HG02840 (cell line): Measurements from ENCODE around the gene MBD2.
A peak's percentile ranks its signal among the peaks of the same experiment; 100 is the strongest.
"Not testable (repeated sequence)": the region's sequence is repeated elsewhere in the genome, so short reads cannot be mapped to it uniquely, and the experiment has no call there.

ENCODE experiments used
- ATAC-seq: cut with Tn5 transposase; IDR thresholded peaks from one replicate; pipeline ENCODE4 v1.9.1; 2021; ENCODE audit warnings: mild to moderate bottlenecking, moderate library complexity, moderate number of reproducible peaks; ENCODE audit not compliant: unreplicated experiment, low FRiP score

The MBD2 gene, protein sequence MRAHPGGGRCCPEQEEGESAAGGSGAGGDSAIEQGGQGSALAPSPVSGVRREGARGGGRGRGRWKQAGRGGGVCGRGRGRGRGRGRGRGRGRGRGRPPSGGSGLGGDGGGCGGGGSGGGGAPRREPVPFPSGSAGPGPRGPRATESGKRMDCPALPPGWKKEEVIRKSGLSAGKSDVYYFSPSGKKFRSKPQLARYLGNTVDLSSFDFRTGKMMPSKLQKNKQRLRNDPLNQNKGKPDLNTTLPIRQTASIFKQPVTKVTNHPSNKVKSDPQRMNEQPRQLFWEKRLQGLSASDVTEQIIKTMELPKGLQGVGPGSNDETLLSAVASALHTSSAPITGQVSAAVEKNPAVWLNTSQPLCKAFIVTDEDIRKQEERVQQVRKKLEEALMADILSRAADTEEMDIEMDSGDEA

DNA sequence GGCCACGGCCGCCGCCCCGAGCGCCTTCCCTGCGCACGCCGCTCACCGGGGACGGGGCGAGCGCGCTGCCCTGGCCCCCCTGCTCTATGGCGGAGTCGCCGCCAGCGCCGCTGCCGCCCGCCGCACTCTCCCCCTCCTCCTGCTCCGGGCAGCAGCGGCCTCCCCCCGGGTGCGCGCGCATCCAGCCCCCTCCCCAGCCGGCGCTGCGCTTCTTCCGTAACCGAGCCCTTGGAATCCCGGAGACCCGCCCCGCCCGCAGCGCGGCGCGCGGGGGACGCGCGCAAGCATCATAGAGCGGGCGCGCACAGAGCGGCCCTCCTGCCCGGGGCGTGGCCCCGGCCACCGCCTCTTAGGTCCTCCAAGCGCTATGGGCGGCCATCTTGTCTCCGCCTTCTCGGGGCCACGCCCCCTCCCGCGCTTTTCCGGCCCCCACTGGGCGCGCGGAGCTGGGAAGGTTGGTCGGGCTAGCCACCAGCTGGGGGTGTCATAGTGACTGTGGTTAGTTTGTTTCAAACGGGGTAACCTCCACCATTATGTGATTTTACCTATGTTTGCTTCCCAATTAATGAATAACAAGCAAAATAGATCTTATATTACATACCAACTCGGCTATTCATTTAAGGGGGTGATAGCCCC is at the start of gene MBD2:
Gene MBD2, minus strand, starts transcription at position 291 of the 636 bp plus-strand sequence. Its CDS starts 110 bp downstream, at position 181.
- peak; percentile 92 for ATAC-seq

DNA sequence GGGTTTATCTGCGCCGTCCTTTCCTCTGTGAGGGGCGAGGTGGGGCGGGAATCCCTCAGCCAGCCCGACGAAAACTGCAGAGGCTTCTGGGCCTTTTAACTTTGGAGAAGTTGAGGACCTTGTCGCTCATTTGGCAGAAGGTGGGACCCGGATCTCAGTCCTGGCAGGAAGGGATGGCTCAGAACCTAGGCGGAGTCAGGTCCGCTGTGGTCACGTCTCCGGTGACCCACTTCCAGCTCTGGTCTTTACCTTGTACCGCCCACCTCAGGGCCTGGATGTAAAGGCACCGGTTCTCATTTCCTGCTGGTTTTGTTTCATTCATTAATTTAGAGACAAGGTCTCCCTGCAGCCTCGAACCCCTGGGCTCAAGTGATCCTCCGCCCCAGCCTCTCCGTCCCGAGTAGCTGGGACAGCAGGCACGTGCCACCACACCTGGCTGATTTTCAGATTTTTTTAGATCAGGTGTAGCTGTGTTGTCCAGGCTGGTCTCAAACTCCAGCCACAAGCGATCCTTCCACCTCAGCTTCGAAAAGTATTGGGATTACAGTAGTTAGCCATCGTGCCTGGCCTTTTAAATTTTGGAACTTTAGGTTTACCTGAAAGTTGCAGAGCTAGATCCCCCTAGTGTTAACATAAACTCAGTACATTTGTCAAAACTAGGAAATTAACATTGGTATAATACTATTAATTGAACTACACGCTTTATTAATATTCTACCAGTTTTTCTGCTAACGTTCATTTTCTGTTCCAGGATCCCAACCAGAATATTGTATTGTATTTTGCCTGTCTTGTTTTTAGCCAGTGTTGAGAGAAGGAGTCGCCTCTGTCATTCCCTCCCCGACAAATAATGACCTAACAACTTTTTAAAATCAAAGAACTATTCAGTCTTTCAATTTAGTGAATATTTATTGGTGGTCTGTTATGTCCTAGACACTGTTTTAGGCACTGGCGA is 45.7 kb upstream of the MBD2 start:
- ATAC-seq, result peak; percentile 38

DNA sequence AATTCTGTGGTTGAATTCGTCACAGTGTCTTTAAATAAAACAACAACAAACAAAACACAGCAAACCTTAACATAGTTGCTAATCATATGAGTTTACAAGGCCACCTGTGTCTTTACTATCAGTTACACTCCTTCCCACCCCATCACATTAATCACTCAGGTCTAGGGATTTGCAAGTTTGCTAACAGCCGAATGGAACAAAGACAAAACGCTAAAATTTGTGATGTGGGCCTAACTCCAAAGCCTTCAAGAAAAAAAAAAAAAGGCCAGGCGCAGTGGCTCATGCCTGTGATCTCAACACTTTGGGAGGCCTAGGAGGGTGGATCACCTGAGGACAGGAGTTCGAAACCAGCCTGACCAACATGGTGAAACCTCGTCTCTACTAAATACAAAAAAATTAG is 44.3 kb upstream of the MBD2 start:
- no peak for ATAC-seq

DNA sequence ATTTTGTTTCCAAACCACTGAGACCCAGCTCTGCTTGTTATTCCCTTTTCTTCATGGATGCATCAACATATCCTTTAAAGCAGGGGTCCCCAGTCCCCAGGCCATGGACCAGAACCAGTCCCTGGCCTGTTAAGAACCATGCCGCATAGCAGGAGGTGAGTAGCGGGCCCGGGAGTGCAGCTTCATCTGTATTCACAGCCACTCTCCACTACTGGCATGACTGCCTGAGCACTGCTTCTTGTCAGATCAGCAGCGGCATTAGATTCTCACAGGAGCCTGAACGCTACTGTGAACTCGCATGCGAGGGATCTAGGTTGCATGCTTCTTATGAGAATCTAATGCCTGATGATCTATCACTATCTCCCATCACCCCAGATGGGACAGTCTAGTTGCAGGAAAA is 43.2 kb upstream of the MBD2 start:
- ATAC-seq, result no peak

DNA sequence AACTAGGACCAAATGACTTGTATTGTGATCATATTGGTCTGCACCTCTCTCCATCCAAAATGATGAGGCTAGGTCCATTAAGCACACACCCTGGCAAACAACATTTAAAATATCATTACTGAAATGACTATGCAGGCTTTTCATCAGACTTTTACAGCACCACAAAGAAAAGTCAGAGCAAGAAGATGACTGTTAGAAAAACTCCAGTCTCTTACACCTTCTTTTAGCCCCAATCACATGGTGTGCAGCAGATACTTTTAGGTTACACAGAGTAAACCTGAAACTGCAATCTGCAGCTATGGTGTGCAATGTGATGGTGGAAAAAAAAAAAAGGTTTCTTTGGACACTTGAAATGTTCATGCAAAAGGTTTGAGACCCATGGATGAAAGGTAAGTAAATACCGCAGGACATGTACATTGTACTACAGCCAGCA is 39.5 kb upstream of the MBD2 start:
- ATAC-seq, result peak; percentile 80

DNA sequence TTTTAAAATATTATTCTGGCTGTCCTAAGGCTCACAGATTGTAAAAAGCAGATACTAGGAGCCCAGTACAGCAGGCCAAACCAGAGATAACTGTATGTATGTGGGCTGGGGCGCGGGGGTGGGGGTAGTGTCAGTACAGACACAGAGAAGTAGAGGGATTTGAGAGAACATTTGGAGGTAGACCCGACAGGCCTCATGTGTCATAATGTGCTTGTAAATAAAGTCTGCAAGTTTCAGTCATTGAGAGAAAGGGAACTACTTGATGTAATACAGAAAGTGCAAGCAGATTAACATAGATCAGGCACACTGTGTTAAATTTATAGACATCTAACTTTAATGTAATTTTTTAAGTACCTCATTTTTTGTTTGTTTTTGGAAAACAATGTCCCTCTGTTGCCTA is 37.4 kb upstream of the MBD2 start:
- ATAC-seq, result peak; percentile 67

DNA sequence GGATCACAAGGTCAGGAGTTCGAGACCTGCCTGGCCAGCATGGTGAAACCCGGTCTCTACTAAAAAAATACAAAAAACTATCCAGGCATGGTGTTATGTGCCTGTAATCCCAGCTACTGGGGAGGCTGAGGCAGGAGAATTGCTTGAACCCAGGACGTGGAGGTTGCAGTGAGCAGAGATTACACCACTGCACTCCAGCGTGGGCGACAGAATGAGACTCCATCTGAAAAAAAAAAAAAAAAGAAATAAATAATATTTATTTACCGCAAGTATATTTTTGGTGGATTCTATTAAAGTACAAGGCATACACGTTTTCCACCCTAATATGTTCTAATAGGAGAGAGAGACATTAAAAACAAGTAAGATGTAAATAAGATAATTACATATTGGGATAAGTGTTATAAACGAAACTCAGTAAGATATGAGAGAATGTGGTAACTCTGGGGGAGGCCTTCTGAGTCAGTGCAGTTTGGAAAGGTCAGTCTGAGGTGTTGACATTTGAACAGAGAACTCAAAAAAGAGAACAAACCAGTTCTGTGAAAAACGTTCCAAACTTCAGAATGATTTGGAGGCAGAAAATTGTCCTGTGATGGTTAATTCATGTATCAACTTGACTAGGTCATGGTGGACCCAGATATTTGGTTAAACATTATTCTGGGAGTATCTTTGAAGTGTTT is 36.1 kb upstream of the MBD2 start:
- ATAC-seq, result no peak

DNA sequence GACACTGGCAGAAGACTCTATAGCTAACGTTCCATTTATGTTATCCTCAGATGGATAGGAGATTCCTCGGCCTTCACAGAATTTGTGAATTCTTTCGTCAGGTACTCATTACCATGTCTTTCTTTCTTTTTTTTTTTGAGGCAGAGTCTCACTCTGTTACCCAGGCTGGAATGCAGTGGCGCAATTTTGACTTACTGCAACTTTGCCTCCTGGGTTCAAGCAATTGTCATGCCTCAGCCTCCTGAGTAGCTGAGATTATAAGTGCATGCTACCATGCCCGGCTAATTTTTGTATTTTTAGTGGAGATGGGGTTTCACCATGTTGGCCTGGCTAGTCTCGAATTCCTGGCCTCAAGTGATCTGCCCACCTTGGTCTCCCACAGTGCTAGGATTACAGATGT is 33.3 kb upstream of the MBD2 start:
- not testable (repeated sequence) for ATAC-seq

DNA sequence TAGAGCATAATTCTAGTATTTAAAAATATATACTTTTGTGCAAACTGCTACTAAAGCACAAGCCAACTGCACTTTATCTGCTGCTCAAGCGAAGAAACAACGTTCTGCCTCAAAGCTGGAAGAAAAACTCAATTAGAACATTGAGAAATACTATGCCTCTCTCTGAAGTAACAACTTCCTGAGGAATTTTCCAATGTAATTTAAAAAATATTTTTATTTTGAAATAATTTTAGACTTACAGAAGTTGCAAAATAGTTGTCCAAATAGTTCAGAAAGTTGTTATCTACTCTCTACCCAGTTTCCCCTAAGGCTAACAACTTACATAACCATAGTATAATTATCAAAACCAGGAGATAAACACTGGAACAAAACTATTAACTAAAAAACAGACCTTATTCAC is 32.5 kb upstream of the MBD2 start:
- no peak for ATAC-seq

DNA sequence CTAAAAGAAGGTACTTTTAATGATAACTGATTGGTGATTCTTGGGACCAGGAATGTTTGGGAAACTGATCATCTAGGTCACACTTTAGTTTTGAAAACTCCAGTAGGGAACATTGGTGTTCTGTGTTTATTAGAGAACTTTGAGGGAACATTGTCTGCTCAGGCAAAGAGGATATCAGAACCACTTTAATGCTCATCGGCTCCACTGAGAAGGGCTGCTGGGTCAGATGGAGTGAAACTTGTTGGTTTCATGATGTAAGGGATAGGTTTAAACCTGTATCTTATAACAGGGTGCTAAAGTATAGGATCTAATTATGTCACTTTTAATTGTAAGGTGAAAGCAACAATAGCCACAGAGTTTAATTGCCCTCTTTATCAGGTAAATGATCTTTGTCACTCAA is 30.7 kb upstream of the MBD2 start:
- ATAC-seq, result no peak

DNA sequence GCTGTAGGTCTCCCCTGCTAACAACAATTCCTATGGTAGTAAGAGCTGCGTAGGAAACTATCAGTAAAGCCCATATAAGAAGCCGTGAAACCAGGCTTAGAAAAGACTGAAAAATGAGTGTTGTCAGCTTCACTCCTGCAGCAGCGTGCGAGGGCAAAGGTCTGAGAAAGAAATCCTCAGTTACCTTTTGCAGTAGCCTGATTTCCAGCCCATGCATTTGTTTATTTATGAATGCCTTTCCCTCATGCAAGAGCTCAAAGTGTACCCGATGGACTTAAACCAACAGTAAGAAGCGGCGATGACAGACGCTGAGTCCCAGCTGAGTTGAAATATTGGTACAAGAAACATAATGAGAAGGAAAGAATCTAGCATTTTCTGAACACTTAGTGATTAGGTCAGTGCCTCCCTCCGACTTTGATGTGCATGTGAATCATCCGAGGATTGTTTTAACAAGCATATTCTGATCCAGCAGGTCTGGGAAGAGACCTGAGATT is 29.8 kb upstream of the MBD2 start:
- no peak for ATAC-seq

DNA sequence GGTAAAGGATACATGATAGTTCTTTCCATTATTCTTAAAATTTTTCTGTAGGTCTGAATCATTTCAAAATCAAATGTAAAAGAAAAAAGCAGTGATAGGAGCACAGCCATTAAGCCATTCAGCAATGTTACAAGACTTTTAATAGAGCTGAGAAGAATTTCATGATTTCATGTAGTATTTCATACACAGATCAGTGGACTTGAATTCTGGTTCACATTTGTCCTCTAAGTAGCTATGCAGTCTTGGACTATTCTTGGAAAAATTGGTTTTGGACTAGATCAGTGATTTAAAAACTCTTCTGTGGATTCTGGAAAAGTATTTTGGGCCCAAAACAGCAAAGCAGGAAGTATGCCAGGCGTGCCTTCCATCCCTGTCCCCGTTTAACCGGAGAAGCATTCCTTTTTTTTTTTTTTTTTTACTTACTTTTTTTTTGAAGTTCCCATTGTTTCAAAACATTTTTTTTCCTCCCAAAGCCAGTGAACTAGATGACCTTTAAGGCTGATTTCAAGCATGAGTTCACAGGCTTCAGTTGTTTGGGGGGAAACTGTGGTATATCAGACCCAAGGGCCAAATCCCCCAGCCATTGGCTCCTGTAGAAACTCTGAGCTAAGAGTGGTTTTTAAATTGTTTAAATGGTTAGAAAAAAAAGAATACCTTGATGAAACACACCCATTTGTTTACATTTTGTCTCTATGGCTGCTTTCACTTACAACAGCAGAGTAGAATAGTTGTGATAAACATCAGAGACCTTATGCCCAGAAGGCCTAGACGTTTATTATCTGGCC is 27.3 kb upstream of the MBD2 start:
- no peak for ATAC-seq

DNA sequence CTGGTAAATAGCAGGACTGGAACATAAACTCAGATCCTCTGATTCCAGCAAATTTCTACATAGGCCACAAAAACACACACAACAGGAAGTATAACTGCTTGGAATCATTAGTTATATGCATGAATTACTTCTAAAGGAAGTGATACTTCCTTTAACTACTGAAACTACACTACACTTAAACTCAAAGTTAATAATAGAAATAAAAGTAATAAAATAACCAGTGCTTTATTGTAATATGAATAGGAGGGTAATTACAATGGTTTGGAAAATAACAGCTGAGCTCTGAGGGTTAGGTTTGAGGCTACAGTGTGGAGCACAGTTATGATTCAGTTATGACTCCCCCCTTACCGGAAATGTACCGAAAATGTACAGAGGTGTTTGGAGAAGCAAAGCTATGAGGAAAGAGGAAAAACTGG is 26.4 kb upstream of the MBD2 start:
- peak; percentile 87 for ATAC-seq

DNA sequence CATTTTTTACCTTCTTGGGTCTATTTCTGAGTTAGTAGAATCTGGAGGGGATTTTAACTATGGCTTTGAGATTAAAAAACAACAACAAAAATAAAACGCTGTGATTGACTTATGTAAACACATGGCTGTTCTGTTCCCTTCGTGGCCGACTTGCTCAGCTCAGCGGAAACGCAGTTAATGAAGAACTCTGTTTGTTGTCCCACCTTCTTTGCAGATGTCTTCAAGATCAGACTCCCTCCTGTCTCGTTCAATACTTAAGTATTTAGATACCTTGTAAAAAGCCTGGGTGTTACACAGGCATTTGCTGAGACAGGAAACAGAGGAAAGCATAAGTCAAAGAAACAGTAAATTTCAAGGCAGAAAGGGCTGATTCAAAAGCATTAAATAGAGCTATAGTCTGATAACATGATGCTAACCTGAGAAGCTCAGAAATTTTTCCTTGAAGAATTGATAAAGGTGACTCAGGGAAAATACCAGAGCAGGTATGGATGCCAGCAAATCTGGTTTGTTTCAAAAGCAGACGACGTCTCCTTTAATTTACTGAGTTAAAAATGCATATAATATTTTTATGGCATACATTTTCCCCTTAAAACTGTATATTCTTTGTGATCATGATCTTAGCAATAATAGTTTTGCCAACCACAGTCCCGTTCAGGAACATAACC is 23.2 kb upstream of the MBD2 start:
- ATAC-seq, result no peak

DNA sequence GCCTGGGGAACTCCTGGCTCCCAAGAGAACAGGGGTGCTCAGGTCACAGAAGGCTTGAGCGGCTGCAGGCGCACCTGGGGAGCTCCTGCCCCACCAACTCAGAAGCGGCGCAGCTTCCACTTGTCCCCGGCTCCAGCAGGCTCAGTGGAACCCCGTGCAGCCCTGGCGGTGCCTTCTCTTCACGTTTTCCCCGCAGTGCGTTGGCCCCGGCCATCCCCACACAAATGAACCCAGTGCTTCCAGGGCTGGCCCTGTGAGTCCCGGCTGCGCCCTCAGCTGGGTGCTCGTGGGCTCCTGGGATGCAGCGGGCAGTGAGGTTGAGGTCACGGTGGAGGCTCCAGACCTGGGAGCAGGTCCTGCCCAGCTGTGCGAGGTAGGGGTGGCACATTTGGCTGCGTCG is 17.9 kb upstream of the MBD2 start:
- ATAC-seq, result no peak

DNA sequence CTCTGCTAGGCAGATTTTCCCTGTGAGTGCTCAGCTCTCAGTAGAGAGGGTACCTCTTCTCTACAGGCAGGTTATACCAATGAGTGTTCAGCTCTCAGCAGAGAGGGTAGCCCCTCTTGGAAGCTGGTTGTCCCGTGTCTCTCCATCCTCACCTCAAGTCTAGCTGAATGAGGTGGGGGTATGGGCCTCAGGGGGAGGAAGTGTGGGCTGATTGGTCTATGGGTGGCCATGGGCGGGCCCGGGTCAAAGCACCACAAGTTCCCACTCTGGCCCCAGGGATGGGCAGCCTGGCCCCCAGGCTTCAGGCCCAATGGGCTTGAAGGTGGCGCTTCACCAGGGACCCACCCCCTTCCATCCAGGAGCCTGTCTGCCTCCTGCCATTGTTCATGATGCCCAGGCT is 17.0 kb upstream of the MBD2 start:
- ATAC-seq, result no peak

DNA sequence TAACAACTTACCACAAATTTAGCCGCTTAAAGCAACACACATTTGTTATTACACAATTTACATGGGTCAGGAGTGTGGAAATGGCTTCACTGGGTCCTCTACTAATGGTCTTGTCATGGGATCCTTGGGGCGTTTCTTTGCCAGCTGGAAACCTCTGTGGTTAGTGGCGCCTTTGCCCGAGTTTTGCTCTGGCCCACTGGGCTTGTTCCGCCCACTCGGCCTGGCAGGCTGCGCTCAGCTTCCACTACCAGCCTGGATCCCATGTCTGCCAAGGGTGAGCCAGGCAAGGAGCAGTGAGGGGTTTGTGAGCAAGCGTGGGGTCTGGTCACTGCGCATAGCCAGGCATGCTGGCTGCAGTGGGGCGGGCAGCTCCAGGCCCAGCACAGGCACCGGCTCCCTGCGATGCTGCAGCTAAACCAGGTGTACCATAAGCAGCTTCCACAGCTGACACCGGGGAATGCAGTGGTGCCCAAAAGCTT is 16.2 kb upstream of the MBD2 start:
- no peak for ATAC-seq

DNA sequence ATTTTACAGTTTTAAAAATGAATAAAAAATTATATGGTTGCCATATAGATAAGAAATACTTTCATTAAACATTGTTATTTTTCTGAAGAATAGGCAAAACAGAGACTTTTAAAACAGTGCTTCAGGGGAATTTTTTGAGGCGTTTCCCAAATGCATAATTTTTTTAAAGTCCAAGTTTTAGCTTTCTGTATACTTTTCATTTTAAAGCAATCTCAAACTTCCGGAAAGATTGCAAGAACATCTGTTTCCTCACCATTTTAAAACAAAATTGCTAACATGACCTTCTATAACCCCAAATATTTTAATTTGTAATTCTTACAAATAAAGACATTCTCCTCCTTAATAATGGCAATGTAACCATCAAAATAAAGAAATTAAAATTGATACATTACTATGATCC is 15.1 kb upstream of the MBD2 start:
- no peak for ATAC-seq

DNA sequence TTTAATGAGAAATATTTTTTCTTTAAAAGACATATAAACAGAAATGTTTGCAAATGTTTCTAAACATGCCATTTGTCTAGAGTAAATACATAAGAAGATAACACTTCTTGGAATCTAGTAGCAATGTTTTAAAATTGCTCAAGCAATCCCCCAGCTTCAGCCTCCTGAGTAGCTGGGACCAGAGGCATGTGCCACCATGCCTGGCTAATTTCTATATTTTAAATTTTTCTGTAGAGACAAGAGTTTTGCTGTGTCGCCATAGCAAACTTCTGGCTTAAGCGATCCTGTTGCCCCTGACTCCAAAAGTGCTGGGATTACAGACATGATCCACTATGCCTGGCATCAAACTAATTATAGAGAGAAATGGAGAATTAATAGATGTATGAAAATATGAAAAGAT is 14.6 kb upstream of the MBD2 start:
- no peak for ATAC-seq
